ENCODE data around the gene BORCS6.

DNA sequence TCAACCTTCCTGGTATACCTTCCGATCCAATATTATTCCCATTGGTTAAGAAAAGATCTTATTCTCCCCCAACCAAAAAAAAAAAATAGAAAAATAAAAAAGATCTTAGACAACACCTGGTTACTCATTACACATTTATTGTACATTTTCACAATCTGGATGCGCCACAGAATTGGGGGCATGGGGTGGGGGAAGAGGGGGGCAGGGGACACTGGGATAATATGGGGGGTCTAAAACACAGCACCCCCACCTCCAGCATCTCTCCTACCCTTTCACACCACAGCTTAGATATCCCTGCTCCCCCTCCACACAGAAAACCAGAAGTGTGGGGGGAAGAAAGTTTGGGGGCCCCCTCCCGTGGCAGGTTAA is 31.0 kb downstream of the BORCS6 start:
- TF ChIP-seq POLR2AphosphoS5 (IDR thresholded peaks at IDR 0.05), result no peak
- TF ChIP-seq, protein P1, sequence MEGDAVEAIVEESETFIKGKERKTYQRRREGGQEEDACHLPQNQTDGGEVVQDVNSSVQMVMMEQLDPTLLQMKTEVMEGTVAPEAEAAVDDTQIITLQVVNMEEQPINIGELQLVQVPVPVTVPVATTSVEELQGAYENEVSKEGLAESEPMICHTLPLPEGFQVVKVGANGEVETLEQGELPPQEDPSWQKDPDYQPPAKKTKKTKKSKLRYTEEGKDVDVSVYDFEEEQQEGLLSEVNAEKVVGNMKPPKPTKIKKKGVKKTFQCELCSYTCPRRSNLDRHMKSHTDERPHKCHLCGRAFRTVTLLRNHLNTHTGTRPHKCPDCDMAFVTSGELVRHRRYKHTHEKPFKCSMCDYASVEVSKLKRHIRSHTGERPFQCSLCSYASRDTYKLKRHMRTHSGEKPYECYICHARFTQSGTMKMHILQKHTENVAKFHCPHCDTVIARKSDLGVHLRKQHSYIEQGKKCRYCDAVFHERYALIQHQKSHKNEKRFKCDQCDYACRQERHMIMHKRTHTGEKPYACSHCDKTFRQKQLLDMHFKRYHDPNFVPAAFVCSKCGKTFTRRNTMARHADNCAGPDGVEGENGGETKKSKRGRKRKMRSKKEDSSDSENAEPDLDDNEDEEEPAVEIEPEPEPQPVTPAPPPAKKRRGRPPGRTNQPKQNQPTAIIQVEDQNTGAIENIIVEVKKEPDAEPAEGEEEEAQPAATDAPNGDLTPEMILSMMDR (IDR thresholded peaks at IDR 0.05; ENCODE audit: poor library complexity, severe bottlenecking), result no peak
- TF ChIP-seq TAF1 (IDR thresholded peaks at IDR 0.05; ENCODE audit: low read depth), result no peak
- TF ChIP-seq EZH2 (IDR thresholded peaks at IDR 0.05; ENCODE audit: borderline replicate concordance, insufficient read depth, low read length, poor library complexity, severe bottlenecking), result no peak
- TF ChIP-seq EP300 (conservative IDR thresholded peaks at IDR 0.05; ENCODE audit: poor library complexity, severe bottlenecking), result no peak
- no peak for TF ChIP-seq MXI1 (conservative IDR thresholded peaks at IDR 0.05; ENCODE audit: poor library complexity, severe bottlenecking)
- no peak for TF ChIP-seq RAD21 (conservative IDR thresholded peaks at IDR 0.05)
- TF ChIP-seq, protein P2, sequence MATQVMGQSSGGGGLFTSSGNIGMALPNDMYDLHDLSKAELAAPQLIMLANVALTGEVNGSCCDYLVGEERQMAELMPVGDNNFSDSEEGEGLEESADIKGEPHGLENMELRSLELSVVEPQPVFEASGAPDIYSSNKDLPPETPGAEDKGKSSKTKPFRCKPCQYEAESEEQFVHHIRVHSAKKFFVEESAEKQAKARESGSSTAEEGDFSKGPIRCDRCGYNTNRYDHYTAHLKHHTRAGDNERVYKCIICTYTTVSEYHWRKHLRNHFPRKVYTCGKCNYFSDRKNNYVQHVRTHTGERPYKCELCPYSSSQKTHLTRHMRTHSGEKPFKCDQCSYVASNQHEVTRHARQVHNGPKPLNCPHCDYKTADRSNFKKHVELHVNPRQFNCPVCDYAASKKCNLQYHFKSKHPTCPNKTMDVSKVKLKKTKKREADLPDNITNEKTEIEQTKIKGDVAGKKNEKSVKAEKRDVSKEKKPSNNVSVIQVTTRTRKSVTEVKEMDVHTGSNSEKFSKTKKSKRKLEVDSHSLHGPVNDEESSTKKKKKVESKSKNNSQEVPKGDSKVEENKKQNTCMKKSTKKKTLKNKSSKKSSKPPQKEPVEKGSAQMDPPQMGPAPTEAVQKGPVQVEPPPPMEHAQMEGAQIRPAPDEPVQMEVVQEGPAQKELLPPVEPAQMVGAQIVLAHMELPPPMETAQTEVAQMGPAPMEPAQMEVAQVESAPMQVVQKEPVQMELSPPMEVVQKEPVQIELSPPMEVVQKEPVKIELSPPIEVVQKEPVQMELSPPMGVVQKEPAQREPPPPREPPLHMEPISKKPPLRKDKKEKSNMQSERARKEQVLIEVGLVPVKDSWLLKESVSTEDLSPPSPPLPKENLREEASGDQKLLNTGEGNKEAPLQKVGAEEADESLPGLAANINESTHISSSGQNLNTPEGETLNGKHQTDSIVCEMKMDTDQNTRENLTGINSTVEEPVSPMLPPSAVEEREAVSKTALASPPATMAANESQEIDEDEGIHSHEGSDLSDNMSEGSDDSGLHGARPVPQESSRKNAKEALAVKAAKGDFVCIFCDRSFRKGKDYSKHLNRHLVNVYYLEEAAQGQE (IDR thresholded peaks at IDR 0.05; ENCODE audit: borderline replicate concordance), result no peak
- no peak for TF ChIP-seq SMC3 (conservative IDR thresholded peaks at IDR 0.05; ENCODE audit: poor library complexity)
